Measurements from ENCODE around the gene C5orf46. TPM values are rescaled to one million over a fixed set of nuclear protein-coding genes. Genes with fewer than 3 reads are reported as not detected.

The C5orf46 gene
- total and polyA plus RNA-seq, 2 donors (not counting 1 experiment from before 2014, with no cell fraction given): not detected

- H3K27me3 Mint-ChIP-seq: peaks cover 8% of the 10 kb centered on the region
- H3K9me3 ChIP-seq (ENCODE audit: control extremely low read depth in 1 of 3, control insufficient read depth in 2 of 3, insufficient read depth in 1 of 3, low read length in 2 of 3): no peaks in the 10 kb centered on the region
- H3K4me1 Mint-ChIP-seq: no peaks in the 10 kb centered on the region
- DNase-seq (no peak), ATAC-seq (ENCODE audit: low read depth) (no peak)
- no CpG with 5 or more reads among the region's 3 CpGs for WGBS (ENCODE audit: insufficient coverage)
- H3K4me2 ChIP-seq (replicated peaks; ENCODE audit: low read depth, low read length, poor library complexity, severe bottlenecking): no peak overlapping the region
- no peak overlapping the region for H3K27ac ChIP-seq (ENCODE audit: low read length in 2 of 2)
- no peak overlapping the region for H3K4me3 ChIP-seq (ENCODE audit: control extremely low read depth in 1 of 5, extremely low read depth in 1 of 5, insufficient read depth in 1 of 5, low read depth in 2 of 5, low read length in 4 of 5)
- no peaks in the 10 kb centered on the region for H3K79me2 ChIP-seq (ENCODE audit: control insufficient read depth, insufficient read depth, low read length)
- H3K4me1 ChIP-seq (ENCODE audit: control insufficient read depth in 2 of 2, insufficient read depth in 2 of 2, low read length in 2 of 2): no peaks in the 10 kb centered on the region
- no peaks in the 10 kb centered on the region for H3K9me3 Mint-ChIP-seq (ENCODE audit: insufficient read depth)
- ChIA-PET POLR2A (no interaction called here), CTCF (no interaction called here)
- no peak overlapping the region for H3K4me3 Mint-ChIP-seq
- no peak overlapping the region for H3K9ac ChIP-seq (ENCODE audit: low read length)
- H3K27me3 ChIP-seq (replicated peaks in 1 of 4; ENCODE audit: control extremely low read depth in 1 of 4, control insufficient read depth in 3 of 4, insufficient read depth in 4 of 4, low read length in 3 of 4): peaks cover 0 to 2% (median 0%) of the 10 kb centered on the region in 4 experiments
- H3K36me3 ChIP-seq (replicated peaks in 1 of 2; ENCODE audit: control extremely low read depth in 1 of 2, control insufficient read depth in 1 of 2, extremely low read depth in 1 of 2, insufficient read depth in 2 of 2, low read length in 1 of 2): no peaks in the 10 kb centered on the region
- H4K20me1 ChIP-seq (ENCODE audit: control insufficient read depth, insufficient read depth, low read length, poor library complexity, severe bottlenecking): no peaks in the 10 kb centered on the region
- H3K27ac Mint-ChIP-seq: no peak overlapping the region
- no peak overlapping the region for H2AFZ ChIP-seq (ENCODE audit: insufficient read depth, low read depth, low read length, poor library complexity, severe bottlenecking)
- intact Hi-C loops (cut with micrococcal nuclease): no loop called here
- peak; percentile 17 for TF ChIP-seq CTCF (IDR thresholded peaks at IDR 0.05)
- no peak for TF ChIP-seq EZH2 (IDR thresholded peaks at IDR 0.05; ENCODE audit: borderline replicate concordance, insufficient read depth, low read depth, low read length, poor library complexity, severe bottlenecking)
Observed at GRCh38 chr5:147887026-147887627, 19.2 kb downstream of the C5orf46 start.

- no peak overlapping the region for H3K9ac ChIP-seq (ENCODE audit: low read length)
- no peak for TF ChIP-seq EZH2 (IDR thresholded peaks at IDR 0.05; ENCODE audit: borderline replicate concordance, insufficient read depth, low read depth, low read length, poor library complexity, severe bottlenecking)
- TF ChIP-seq CTCF (IDR thresholded peaks at IDR 0.05): no peak
- H3K79me2 ChIP-seq (ENCODE audit: control insufficient read depth, insufficient read depth, low read length): no peaks in the 10 kb centered on the region
- H3K9me3 Mint-ChIP-seq (ENCODE audit: insufficient read depth): no peaks in the 10 kb centered on the region
- DNase-seq (no peak), ATAC-seq (ENCODE audit: low read depth) (no peak)
- CTCF ChIA-PET: interaction anchor here (1.3 kb wide), 1 partner anchor 25 kb away, joined by 7 read pairs; no protein-coding TSS in a partner anchor
- H3K4me3 Mint-ChIP-seq: no peak overlapping the region
- no peaks in the 10 kb centered on the region for H4K20me1 ChIP-seq (ENCODE audit: control insufficient read depth, insufficient read depth, low read length, poor library complexity, severe bottlenecking)
- no peaks in the 10 kb centered on the region for H3K36me3 ChIP-seq (replicated peaks in 1 of 2; ENCODE audit: control extremely low read depth in 1 of 2, control insufficient read depth in 1 of 2, extremely low read depth in 1 of 2, insufficient read depth in 2 of 2, low read length in 1 of 2)
- H3K27me3 Mint-ChIP-seq: peaks cover 5% of the 10 kb centered on the region
- no peaks in the 10 kb centered on the region for H3K9me3 ChIP-seq (ENCODE audit: control extremely low read depth in 1 of 3, control insufficient read depth in 2 of 3, insufficient read depth in 1 of 3, low read length in 2 of 3)
- POLR2A ChIA-PET: no interaction called here
- intact Hi-C loops (cut with micrococcal nuclease): no loop called here
- H2AFZ ChIP-seq (ENCODE audit: insufficient read depth, low read depth, low read length, poor library complexity, severe bottlenecking): no peak overlapping the region
- WGBS (ENCODE audit: insufficient coverage): 74% methylated on average over 6 of the region's 6 CpGs
- H3K4me3 ChIP-seq (ENCODE audit: control extremely low read depth in 1 of 5, extremely low read depth in 1 of 5, insufficient read depth in 1 of 5, low read depth in 2 of 5, low read length in 4 of 5): no peak overlapping the region
- no peak overlapping the region for H3K4me2 ChIP-seq (replicated peaks; ENCODE audit: low read depth, low read length, poor library complexity, severe bottlenecking)
- no peaks in the 10 kb centered on the region for H3K4me1 ChIP-seq (ENCODE audit: control insufficient read depth in 2 of 2, insufficient read depth in 2 of 2, low read length in 2 of 2)
- no peaks in the 10 kb centered on the region for H3K27me3 ChIP-seq (replicated peaks in 1 of 4; ENCODE audit: control extremely low read depth in 1 of 4, control insufficient read depth in 3 of 4, insufficient read depth in 4 of 4, low read length in 3 of 4)
- H3K27ac Mint-ChIP-seq: no peak overlapping the region
- H3K27ac ChIP-seq (ENCODE audit: low read length in 2 of 2): no peak overlapping the region
- H3K4me1 Mint-ChIP-seq: no peaks in the 10 kb centered on the region
Observed at GRCh38 chr5:147882586-147883313, 23.6 kb downstream of the C5orf46 start.

Measured in B cell (primary cell).